Activated T-cell treated with anti-CD3 and anti-CD28 coated beads, Interleukin-2, amount 50 U/mL, for 1 hour (primary cell): Measurements from ENCODE around the gene XXYLT1.
"Not testable (repeated sequence)": the region's sequence is repeated elsewhere in the genome, so short reads cannot be mapped to it uniquely, and the experiment has no call there.

Source experiments
- DNase-seq: peaks from one replicate; pipeline ENCODE4 v3.0.0-alpha.2; 2020

Gene XXYLT1

DNA sequence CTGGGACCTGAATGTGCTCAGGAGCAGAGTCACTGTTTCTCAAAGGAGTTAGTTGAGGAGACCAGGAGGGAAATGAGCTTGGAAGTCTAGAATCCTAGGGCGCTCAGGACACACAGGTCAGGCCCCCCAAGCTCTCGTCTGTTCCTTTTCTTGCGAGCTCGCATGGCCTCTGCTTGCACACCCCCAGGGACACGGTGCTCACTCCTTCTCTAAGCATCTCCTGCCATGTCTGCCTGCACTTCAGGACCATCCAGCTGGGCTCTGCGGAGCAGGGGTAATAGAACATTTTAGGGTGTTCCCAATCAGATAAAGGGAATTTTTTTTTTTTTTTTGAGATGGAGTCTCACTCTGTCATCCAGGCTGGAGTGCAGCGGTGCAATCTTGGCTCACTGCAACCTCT is 213.2 kb downstream of the XXYLT1 start:
- no peak for DNase-seq

GRCh38 chr3:195056506-195056905 is 214.5 kb downstream of the XXYLT1 start:
- DNase-seq, result no peak

GRCh38 chr3:195054311-195054710 is 216.6 kb downstream of the XXYLT1 start:
- no peak for DNase-seq

DNA sequence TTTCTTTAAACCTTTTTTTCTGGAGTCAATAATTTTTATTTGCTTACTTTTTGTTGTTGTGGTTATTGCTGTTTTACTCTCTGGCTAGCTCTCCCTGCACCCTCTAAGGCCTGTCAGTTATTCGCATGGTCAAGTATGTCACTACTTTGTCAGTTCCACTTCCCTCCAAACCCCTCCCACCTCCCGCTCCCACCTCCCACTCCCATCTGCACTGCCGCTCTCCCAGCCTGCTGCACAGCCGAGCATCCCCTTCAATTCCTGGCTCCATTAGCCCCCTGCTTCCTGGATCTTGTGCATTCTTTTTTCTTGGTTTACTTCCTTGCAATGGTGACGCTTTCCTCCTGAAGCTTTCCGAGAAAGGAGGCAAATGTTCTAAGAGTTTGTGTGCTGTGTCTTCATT is 218.0 kb downstream of the XXYLT1 start:
- DNase-seq, result no peak

- not testable (repeated sequence) for DNase-seq
Observed at GRCh38 chr3:195050296-195050695, 220.7 kb downstream of the XXYLT1 start.

GRCh38 chr3:195048059-195048905 is 222.7 kb downstream of the XXYLT1 start:
- no peak for DNase-seq

DNA sequence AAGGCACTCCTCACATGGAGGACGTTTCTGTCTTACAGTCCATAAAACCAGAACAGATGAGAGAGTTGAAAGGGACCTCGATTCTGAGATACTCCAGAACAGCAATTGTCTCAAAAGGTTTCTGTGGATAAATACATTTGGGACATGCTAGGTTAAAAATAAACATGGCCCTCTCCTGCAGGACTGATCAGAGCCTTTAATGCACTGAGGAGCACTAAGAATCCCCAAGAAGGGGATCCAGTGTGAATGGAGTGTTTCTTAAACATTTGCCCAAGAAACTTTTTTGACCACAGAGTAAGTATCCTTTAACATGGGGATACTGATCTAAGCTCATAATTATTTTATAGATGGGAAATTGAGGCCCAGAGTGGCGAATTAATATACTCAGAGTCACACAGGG is 223.4 kb downstream of the XXYLT1 start:
- DNase-seq, result no peak

GRCh38 chr3:195046441-195046840 is 224.5 kb downstream of the XXYLT1 start:
- DNase-seq, result no peak

GRCh38 chr3:195045481-195046210 is 225.3 kb downstream of the XXYLT1 start:
- DNase-seq, result no peak

DNA sequence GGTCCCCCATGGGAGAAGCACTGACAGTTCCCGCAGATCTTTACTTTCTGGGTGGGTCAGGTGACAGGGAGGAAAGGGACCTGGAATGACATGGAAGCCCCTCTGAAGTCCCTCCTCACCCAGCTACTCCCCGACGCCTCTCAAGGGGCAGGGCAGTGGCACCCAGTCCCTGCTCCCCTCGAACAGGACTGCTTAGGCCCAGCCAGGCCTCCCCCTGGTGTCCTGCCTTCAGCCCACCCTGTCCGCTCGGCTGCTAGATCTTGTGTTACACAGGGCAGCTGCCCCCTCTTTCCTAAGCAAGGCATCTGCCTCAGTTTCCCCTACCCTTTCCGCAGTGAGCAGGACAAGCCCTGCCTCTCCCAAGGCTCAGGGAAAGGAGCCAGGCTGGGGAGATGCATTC is 226.5 kb downstream of the XXYLT1 start:
- DNase-seq, result no peak

- no peak for DNase-seq
Observed at GRCh38 chr3:195043607-195044339, 227.2 kb downstream of the XXYLT1 start.

DNA sequence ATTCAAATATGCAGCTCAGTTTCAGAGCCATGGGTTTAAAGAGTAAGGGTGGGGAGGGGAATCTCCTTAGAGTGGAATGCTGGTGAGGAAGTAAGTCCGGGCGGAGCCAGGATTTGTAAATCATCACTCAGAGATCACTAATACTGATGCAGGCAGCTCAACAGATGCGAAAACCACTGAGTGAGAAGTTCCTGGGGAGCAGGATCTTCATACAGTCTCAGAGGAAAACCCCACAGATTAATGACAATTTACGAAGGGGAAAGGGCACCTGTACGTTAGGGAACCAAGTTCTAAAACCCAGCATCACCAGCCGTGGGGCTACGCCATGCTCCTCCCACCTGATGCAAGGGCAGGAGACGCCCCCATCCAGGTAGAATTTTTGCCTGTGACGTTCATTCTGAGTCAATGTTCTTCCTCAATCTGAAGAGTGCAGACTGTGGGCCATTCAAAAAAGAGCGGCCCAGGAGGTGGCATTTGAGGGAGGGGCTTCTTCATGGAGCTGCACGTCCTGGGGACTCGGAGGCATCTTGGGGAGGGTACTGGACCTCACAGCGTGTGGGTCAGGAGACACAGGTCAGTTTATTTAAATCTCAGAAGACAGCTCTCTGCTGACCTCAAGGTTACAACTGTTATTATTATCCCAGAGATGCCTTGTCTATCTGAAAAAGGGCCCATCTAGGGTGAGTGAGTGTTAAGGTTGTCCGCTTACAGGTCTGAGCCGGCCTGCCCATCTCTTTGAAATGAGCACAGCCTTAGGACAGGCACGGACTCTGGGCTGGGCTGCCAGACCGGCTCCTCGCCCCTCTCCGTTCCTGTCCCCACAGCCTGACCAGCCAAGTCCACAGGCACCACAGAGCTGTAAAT is 228.0 kb downstream of the XXYLT1 start:
- no peak for DNase-seq

DNA sequence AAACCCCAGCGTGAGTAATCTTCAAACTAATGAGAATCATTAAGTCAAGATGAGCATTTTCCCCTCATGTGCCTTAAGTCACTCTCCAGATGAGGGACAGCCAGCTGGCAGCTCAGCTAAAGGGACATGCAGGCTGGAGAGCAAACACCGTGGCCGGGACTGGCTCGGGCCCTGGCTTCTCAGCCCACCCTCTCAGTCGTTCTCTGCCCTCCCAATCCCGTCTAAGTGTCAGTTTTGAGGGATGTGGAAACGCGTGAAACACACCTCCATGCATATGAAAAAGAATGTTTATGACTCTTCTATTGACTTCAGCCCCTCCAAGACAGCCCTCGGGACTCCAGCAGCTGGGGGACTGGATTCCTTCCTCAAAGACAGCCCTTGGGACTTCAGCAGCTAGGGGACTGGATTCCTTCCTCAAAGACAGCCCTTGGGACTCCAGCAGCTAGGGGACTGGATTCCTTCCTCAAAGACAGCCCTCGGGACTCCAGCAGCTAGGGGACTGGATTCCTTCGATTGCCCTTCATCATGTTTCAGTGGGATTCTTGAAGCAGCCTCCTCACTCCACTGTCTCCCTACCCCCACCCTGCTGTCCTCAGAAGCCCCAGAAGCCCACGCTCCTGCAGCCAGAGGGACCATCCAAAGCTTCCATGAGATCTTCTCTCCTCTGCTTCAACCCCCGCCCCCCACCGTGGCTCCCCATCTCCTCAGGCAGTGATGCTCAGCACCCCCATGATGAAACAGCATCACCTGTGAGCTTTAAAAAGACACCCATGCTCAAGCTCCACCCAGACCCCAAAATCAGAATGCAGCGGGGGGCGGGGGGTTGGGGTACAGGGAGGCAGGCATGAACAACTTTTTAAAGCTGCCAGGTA is 228.9 kb downstream of the XXYLT1 start:
- DNase-seq, result no peak

DNA sequence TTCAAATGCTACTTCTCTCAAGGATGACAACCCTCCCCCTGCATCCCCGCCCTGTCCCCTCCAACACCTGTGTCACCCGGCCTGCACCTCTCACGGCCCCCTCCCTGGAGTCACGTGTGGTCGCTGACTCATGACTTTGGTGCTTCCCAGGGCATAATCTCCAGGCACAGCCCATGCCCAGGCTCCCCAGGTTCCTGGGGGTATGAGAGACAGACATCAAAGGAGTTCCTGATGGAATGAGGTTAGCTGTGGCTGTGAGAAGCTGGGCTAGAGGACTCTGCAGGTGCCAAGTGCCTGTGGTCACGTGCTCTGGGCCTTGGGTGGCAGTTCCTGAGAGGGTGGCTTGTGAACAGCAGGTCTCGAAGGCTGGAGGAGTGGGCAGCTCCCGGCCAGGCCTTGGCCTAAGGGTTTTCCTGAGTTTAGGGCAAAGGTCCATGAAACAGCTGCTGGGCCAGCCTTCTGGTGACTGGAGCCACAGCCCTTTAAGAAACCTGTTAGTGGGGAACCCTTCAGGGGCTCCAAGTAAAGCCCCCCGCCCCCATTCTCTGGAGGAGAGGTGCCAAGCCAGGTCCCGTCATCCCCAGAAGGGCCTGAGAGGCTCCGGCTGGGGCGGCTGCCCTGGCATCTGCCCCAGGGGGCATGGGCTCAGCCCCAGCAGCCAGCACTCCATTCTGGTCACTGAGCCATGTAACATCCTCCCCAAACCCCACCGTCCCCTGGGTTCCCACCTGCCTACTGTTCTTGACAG is 230.0 kb downstream of the XXYLT1 start:
- no peak for DNase-seq

DNA sequence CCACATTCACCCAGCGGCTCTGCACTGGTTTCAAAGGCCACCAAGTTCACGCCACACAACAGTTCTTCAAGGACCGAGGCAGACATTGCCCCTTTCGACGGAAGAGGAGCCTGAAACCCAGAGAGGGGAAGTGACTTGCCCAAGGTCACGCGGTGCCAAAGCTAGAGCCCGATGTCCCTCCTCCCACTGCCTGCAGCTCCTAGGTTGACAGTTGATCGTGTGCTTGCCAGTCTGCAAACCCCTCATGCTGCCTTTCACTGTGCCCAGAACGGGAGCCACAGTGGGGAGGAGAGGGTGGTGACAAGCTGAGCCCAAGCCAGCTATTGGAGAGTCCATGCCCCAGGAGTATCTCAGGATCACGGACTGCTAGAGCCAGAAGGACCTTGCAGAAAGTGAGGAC is 230.9 kb downstream of the XXYLT1 start:
- DNase-seq, result no peak

GRCh38 chr3:195039180-195039843 is 231.6 kb downstream of the XXYLT1 start:
- no peak for DNase-seq

DNA sequence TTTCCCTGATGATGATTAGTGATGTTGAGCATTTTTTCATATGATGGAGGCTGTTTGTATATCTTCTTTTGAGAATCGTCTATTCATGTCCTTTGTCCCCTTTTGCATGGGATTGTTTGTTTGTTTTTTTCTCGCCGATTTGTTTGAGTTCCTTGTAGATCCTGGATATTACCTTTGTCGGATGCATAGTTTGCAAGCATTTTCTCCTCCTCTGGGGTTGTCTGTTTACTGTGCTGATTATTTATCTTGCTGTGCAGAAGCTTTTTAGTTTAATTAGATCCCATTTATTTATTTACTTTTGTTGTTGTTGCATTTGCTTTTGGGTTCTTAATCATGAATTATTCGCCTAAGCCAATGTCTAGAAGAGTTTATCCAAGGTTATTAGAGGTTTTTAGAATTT is 232.8 kb downstream of the XXYLT1 start:
- no peak for DNase-seq

GRCh38 chr3:195037586-195037985 is 233.4 kb downstream of the XXYLT1 start:
- not testable (repeated sequence) for DNase-seq

DNA sequence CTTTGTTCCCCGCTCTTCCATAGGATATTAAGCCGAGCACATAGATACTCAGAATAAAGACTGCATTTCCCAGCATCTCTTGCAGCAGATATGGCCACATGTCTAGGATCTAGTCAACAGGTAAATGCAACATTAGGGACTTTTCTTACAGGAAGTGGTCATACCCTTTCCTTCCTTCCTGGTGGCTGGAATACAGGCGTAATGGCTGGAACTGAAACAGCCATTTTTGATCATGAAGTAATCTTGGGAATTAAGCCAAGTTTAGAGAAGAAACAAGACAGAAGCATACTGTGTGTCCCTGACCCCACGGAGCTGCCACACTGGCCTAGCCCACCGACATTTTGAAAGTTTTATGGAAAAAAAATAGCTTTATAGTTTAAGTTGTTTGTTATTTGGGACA is 234.0 kb downstream of the XXYLT1 start:
- DNase-seq, result no peak

DNA sequence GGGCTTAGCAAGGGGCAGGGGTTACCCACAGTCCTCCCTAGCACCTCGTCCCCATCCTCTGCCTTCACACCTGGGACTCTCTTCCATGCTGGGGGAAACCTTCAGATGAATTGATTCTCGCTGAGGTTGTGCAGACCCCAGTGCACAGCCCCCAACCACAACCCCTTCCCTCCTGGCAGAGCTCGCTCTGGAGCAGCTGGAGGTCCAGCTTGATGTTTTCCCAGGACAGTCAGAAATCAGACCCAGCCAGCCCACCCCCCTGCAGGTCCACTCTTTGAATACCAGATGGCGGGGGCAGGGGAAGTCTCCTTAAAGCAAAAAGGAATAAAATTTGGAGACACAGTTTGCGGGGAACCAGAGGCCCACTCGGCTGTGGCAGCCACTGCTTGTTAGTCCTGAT is 234.4 kb downstream of the XXYLT1 start:
- DNase-seq, result no peak

- no peak for DNase-seq
Observed at GRCh38 chr3:195036203-195036505, 234.8 kb downstream of the XXYLT1 start.
